Activated gamma-delta T cell treated with Interleukin-2 at 50 U/mL for 16 hours (primary cell): ENCODE measurements around the gene PLCB3.

Experiments used
- DNase-seq: peaks from one replicate; pipeline ENCODE4 v3.0.0-alpha.2; 2020

The PLCB3 gene

DNA sequence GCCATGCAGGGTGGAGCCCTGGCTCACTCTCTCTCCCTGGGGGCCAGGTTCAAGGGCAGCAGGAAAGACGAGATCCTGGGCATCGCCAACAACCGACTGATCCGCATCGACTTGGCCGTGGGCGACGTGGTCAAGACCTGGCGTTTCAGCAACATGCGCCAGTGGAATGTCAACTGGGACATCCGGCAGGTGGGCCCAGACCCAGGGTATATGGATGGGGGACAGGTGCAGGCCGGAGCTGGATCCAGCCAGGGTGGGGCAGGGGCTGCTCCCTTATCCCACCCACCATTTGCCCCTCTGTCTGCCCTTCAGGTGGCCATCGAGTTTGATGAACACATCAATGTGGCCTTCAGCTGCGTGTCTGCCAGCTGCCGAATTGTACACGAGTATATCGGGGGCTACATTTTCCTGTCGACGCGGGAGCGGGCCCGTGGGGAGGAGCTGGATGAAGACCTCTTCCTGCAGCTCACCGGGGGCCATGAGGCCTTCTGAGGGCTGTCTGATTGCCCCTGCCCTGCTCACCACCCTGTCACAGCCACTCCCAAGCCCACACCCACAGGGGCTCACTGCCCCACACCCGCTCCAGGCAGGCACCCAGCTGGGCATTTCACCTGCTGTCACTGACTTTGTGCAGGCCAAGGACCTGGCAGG, 28.2 kb upstream of the PLCB3 start:
- no peak for DNase-seq

DNA sequence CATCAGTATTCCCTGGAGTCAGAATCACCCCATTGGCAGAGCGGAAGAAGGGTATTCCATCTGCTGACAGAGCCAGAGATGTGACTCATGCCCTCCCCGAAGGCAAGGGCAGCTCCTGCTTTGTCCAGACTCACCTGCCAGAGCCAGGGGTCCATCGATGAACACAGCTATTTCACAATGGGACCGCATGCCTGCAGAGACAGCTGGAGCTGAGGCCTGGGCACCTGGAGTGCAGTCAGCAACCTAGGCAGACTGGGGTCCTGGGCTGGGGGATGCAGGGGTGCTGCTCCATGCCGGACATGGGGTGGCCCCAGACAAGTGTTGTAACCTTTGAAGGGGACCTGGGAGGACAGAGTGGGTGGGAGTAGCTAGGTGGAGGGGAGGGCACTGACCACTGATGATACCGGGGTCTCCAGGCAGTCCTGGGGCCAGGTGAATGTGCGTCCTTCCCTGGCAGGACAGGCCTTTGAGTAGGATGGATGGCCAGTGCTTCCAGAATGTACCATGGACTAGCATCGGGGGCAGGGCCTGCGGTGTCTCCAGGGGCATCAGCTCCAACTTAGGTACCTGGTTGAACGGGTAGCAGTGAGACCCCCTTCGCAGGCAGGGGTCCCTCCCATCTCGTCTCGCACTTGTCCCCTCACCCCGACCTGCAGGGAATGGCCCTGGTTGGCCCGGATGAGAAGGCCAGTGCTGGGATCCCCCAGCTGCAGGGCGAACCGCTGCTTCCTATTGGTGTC, 27.0 kb upstream of the PLCB3 start:
- no peak for DNase-seq

DNA sequence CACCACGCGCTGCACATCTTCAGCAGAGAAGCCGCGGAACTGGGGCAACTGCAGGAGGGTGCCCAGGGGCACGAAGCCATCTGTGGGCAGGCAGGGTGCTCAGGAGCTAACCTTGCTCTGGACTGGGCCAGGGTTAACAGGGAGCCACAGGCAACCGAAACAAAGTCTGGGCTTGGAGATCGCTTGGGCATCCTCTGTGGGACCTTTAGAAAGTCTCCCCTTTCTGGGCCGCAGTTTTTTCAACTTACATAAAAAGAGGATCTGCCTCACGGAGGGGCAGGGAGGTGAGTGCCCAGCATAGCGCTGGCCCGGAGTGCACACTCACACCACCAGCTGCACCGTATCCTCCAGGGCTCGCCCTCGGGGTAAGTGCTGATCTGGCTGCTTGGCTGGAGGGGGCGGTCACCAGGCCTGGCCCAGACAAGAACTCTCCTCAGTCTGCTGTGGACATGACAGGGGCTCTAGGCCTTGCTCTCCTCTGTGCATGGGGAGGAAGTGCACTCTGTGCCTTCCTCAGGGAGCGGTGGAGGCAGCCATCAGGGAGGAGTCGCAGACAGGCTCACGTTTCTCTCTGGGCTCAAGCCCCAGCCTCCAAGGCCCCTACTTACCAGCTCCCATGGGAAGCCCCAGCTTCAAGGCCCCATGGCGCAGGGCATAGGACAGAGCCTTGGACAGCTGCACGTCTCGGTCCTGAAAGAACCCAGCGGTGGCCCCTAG, 26.3 kb upstream of the PLCB3 start:
- no peak for DNase-seq

DNA sequence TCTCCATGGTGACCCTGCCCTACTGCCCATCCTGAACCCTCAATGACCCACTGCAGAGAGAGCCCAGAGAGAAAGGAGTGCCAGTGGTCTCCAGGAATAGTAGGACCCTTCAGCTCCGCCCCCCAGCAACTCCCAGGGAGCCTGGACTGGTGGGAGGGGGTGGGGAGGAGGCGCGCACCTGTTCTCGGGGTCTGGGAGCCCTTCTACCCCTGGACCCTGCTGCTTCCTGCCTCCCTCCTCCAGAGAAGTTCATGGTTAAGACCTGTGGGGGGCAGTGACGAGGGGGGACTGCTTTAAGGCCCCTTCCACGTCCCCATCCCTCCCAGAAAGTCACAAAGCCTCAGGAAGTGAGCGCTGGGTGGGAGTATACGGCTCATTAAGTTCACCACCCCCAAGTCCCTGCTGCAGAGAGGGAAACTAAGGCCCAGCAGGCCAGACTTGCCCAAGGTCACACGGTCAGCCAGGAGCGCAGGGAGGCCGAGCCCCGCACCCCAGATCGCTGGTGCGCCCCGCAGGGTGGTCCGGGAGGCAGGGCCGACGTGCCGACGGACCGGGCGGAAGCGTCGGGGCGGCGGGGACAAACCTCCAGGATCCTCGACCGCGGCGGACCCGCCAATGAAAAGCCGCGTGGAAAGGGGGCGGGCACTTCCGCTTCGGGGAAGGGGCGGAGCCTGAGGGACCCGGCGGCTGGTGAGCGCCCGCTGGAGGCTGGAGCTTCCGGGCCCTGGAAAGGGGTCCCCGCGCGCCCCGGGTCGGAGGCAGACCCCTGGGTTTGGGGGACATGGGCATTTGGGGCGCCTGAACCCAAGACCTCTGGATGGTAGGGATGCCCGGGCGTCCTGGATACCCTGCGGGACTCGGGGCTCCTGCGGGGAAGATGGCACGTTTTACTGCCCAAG, 25.5 kb upstream of the PLCB3 start, which contains the start of the genes NUDT22 and TRPT1:
Gene NUDT22 (plus strand): TSS at position 667 of the 899 bp plus-strand sequence. CDS start 379 bp downstream, outside the sequence.
Gene TRPT1 (minus strand): TSS at position 579 of the 899 bp plus-strand sequence. CDS start 326 bp downstream, at position 253.
- DNase-seq, result peak; percentile 93

DNA sequence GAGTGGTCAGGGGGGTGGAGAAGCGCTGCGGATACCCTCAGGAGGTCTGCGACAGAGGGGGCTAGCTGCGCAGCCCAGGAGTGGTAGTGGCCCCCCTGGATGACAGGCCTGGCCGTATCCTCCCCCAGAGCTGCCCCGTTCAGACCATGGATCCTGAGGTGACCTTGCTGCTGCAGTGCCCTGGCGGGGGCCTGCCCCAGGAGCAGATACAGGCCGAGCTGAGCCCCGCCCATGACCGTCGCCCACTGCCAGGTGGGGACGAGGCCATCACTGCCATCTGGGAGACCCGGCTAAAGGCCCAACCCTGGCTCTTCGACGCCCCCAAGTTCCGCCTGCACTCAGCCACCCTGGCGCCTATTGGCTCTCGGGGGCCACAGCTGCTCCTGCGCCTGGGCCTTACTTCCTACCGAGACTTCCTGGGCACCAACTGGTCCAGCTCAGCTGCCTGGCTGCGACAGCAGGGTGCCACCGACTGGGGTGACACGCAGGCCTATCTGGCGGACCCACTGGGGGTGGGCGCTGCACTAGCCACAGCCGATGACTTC, 24.8 kb upstream of the PLCB3 start:
- peak; percentile 55 for DNase-seq

DNA sequence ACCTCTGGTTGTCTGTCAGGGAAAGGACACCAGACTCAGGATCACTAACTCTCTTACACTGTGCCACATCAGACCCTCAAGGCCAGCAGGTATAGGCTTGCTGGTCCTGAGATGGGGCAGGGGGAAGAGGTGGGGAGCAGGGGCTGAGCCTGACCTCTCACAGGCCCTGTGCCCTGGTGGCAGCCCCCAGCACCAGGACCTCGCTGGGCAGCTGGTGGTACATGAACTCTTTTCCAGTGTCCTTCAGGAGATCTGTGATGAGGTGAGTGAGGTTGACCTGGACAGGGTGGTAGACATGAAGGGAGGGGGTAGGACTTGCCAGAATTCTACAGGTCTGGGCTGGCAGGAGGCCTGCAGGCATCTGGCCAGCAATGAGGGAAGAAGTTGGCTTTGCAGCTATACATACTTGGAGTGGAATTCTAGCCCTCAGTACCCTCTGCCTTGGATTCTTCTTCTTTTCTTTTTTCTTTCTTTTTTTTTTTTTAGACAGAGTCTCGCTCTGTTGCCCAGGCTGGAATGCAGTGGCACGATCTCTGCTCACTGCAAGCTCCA, 23.8 kb upstream of the PLCB3 start:
- DNase-seq, result no peak

DNA sequence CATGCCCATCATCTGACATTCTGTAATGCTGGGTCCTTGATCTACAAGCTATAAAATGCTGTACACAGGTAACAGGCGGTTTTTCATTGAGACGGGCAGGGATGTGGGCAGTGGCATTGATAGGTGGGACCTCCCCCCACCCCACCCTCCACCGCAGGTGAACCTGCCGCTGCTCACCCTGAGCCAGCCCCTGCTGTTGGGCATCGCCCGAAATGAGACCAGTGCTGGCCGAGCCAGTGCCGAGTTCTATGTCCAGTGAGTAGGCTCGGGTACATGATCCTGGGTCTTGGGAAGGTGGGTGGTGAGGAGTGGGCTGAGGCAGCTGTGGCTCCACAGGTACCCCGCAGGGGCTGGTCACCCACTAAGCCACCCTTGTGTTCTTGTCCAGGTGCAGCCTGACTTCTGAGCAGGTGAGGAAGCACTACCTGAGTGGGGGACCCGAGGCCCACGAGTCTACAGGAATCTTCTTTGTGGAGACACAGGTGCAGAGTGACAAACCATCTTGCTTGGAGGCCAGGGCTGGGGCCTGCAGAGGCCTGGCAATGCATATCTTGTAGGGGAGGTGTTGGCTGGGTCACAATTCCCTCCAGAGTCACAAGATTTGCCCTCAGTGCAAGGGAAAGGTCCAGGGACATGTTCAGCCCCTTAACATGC, 22.1 kb upstream of the PLCB3 start:
- no peak for DNase-seq

DNA sequence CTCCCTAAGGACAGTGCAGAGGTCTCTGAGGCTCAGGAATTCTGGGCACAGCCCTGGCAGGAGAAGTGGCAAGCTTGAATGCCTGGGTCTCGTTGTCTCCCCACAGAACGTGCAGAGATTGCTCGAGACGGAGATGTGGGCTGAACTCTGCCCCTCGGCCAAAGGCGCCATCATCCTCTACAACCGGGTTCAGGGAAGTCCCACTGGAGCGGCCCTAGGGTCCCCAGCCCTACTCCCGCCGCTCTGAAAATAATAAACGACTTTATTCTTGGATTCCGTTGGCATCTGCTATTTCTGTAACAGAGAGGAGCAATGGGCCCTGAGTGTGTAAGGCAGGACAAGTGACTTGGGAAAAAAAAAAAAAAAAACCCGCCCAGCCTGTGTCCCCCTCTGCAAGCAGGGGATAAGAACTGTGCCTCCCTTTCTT, 21.6 kb upstream of the PLCB3 start:
- no peak for DNase-seq

DNA sequence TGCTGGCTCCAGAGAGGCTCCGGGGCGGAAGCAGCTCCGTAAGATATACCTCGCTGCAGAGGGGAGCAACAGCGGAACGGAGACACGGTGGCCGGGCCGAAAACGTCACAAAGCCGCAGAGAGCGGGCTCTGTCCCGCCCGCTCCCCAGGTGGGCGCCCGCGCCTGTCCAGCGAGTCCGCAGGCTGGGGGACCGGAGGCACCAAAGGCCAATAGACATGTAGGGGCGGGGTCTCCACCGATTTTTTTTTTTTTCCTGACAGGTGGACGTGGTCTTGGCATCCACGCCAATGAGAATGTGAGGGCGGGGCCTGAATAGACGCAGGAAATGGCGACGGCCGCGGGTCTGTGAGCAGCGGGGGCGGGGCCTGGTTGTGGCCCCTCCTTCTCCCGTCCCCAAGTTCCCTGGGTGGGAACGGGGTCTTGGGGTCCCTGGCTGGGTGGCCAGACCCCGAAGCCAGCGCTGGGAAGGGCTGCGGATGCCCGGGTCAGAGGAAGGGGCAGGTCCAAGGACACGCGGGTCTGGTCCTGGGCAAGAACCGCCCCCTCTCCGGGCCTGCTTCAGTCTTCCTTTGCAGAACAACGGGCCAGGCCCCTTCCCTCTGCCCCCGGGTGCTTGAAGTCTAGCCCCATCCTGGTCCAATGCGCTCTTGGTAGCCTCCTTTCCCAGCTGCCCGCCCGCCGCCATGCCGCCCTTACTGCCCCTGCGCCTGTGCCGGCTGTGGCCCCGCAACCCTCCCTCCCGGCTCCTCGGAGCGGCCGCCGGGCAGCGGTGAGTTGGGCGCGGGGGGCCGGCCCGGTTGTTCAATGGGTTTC, 21.0 kb upstream of the PLCB3 start, which contains the start of gene DNAJC4:
Gene DNAJC4 (plus strand): TSS at position 378 of the 814 bp plus-strand sequence. CDS start 307 bp downstream, at position 685.
- DNase-seq, result peak; percentile 86

DNA sequence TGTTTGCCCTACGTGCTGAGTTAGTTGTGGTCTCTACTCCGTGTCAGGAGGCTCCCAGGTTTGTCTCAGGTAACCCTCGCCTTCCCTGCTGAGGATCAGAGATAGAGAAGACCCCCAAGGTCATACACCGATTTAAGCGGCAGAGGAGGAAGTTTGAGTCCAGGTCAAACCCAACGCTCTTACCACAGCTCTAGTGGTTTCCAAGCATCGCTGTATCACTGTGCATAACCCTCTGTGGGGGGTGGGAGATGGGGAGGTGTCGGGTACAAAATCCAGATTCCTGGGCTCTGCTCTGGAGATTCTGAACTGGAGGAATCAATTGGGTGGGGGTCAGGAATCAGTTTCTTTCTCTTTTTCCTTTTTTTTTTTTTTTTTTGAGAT, 20.4 kb upstream of the PLCB3 start:
- no peak for DNase-seq

DNA sequence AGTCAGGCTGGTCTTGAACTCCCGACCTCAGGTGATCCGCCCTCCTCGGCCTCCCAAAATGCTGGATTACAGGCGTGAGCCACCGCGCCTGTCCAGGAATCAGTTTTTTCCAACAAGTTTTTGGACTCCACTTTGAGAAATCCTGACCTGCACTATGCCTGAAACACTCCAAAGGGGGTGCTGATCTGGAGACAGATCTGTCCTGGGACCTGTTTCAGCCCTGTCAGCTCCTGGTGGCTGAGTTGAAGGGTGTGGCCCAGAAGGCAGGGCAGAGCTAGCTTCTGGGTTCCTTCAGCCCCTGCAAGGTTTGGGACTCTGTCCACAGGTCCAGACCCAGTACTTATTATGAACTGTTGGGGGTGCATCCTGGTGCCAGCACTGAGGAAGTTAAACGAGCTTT, 19.8 kb upstream of the PLCB3 start:
- no peak for DNase-seq

DNA sequence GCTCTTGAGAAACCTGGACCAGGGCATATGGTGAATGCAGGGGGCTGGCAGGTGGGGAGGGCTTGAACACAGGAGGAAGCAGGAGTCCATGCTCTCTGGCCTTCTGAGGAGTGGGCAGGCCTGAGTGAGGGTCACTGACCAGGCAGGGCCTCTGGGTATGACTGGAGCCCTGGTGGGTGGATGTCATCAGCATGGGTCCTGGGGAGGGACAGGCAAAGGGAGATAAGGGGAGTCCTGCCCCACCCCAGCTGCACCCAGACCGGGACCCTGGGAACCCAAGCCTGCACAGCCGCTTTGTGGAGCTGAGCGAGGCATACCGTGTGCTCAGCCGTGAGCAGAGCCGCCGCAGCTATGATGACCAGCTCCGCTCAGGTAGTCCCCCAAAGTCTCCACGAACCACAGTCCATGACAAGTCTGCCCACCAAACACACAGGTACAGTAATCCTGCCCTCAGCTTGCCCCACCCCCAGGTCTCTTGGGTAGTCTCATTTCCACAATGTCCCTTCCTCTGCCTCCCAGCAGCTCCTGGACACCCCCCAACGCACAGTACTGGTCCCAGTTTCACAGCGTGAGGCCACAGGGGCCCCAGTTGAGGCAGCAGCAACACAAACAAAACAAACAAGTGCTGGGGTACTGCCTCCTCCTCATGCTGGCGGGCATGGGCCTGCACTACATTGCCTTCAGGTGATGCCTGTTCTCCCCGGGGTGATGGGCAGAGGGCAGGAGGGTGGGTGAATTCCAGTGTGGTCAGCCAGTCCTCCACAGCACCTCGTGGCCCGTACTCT, 19.0 kb upstream of the PLCB3 start:
- no peak for DNase-seq

DNA sequence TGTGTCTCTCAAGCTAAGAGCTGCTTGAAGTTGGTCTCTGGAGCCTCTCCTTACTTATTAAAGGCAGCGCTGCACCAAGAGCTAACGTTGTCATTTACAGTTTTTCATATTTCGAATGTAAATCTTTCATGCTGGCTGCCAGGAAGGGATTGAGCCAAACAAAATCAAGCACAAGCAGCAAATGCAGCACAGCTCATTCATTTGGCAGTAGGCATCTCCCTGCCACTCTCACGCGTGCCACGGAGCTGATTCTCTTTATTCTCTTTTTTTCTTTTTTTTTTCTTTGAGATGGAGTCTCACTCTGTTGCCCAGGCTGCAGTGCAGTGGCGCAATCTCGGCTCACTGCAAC, 18.4 kb upstream of the PLCB3 start:
- no peak for DNase-seq

DNA sequence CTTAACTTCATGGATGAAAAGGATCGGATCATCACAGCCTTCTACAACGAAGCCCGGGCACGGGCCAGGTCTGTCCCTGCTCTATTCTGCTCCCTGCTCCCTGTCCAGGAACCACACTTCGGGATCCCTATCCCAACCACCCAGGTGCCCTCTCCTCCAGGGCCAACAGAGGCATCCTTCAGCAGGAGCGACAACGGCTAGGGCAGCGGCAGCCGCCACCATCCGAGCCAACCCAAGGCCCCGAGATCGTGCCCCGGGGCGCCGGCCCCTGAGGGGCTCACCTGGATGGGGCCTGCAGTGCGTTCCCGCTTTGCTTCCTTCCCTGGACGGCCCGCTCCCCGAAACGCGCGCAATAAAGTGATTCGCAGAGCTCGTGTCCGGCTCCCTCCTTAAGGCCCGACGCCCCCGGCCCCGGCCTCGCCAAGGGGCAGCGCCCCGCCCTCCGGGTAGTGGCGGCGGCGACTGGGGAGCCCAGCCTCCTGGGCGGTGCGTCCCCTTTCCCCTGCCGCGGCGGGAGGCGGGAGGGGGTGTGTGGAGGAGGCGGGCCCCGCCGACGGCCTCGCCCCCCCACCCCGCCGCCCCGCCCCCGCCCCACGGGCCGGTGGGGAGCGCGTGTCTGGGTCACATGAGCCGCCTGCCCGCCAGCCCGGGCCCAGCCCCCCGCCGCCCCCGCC, 17.3 kb upstream of the PLCB3 start, which contains the start of gene VEGFB:
Gene VEGFB (plus strand): TSS at position 672 of the 674 bp plus-strand sequence. CDS start 250 bp downstream, outside the sequence.
- DNase-seq, result peak; percentile 74

DNA sequence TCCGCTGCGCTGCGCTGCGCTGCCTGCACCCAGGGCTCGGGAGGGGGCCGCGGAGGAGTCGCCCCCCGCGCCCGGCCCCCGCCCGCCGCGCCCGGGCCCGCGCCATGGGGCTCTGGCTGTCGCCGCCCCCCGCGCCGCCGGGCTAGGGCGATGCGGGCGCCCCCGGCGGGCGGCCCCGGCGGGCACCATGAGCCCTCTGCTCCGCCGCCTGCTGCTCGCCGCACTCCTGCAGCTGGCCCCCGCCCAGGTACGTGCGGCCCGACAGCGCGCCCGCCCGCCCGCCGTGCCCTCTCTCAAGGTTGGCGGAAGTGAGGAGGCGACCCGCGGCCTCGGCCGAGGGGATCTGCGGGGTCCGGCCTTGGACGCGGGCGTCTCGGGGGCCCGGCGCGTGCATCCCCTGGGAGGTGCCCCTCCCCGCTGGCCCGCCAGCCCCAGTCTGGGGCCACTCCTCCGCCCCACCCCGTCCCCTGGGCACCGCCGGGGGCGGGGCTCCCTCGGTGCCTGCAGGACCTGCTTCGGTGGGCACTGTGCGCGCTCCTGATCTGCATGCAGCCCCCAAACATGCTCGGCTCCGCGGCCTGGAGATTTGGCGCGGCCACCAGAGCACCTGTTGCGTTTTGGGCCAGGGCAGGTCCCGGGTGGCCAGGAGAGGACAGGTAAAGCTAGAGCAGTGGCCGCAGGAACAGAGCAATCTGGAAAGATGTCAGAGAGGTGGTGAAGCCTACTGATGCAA, 16.5 kb upstream of the PLCB3 start:
- peak; percentile 51 for DNase-seq

DNA sequence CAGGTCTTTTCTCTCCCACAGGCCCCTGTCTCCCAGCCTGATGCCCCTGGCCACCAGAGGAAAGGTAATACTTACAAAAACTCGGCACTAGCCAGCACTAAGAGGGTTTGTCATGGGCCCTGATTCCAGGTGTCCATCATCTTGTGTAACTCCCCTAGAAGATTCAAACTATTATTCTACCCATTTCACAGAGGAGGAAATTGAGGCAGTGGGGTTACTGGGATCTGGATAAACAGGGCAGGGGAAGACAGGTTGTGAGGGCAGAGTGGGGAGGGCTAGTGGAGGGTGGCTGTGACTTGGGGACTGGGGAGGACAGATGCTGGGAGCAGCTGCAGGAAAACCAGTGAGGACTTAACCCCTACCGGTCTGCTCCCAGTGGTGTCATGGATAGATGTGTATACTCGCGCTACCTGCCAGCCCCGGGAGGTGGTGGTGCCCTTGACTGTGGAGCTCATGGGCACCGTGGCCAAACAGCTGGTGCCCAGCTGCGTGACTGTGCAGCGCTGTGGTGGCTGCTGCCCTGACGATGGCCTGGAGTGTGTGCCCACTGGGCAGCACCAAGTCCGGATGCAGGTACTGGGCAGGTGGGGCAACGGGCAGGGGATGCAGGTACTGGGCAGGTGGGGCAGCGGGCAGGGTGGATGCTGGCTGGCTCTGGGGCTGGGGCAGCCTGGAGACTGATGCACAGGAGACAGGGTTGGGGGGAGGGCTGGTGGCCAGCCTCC, 15.7 kb upstream of the PLCB3 start:
- no peak for DNase-seq

DNA sequence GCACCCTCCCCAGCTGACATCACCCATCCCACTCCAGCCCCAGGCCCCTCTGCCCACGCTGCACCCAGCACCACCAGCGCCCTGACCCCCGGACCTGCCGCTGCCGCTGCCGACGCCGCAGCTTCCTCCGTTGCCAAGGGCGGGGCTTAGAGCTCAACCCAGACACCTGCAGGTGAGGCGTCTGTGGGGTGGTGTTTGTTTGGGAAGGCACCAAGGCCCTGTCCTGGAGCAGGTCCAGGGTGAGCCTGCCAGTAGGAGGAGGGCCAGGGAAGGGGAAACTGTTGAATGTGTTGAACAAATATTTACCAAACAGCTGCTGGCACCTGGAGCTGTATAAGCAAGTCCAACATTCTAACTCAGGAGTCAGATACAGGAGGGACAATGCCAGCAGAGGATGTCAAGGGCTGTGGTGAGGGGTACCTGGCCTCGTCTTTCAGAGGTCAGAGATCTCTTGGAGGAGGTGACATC, 13.8 kb upstream of the PLCB3 start:
- DNase-seq, result no peak
